Liver (tissue), 9 donors: Measurements from ENCODE around the gene PROK1. TPM values are rescaled to one million over a fixed set of nuclear protein-coding genes. Genes with fewer than 3 reads are reported as not detected.
A peak's percentile ranks its signal among the peaks of the same experiment; 100 is the strongest.

Source experiments
- DNase-seq: peaks from one replicate; pipeline ENCODE4 v3.0.0-alpha.2; 2017; ENCODE audit warnings: low spot score
- H3K27ac ChIP-seq, 2 donors: one replicate each; pipeline ENCODE4 v1.7.0; 2013; ENCODE audit warnings: inconsistent platforms in 2 of 2, low read length in 2 of 2, control low read depth in 1 of 2, low read depth in 1 of 2, mild to moderate bottlenecking in 1 of 2
- H3K27me3 ChIP-seq, 4 donors: one replicate each; pipeline versions ENCODE4 v1.6.1 to v1.7.0; 2013; ENCODE audit warnings: low read length in 3 of 4, inconsistent platforms in 1 of 4, mild to moderate bottlenecking in 1 of 4, moderate library complexity in 1 of 4; ENCODE audit not compliant: control insufficient read depth in 4 of 4, insufficient read depth in 4 of 4
- H3K36me3 ChIP-seq, 4 donors: one replicate each; pipeline versions ENCODE4 v1.6.1 to v1.7.0; 2013; ENCODE audit warnings: low read length in 3 of 4, mild to moderate bottlenecking in 3 of 4, low read depth in 1 of 4, moderate library complexity in 1 of 4; ENCODE audit not compliant: control insufficient read depth in 4 of 4, insufficient read depth in 3 of 4
- H3K4me1 ChIP-seq, 4 donors: one replicate each; pipeline versions ENCODE4 v1.6.1 to v1.7.0; 2013; ENCODE audit warnings: low read length in 3 of 4, mild to moderate bottlenecking in 3 of 4, moderate library complexity in 1 of 4; ENCODE audit not compliant: control insufficient read depth in 4 of 4, insufficient read depth in 4 of 4
- H3K4me3 ChIP-seq, 3 donors: one replicate each; pipeline versions ENCODE4 v1.6.1 to v1.7.0; 2013; ENCODE audit warnings: low read length in 3 of 3, control low read depth in 1 of 3, low read depth in 1 of 3, mild to moderate bottlenecking in 1 of 3
- H3K9ac ChIP-seq, 2 donors: one replicate each; pipeline ENCODE4 v1.7.0; 2013; ENCODE audit warnings: low read length in 2 of 2, mild to moderate bottlenecking in 2 of 2, moderate library complexity in 2 of 2, control low read depth in 1 of 2, low read depth in 1 of 2
- H3K9me3 ChIP-seq, 4 donors: one replicate each; pipeline versions ENCODE4 v1.6.1 to v1.7.0; 2013; ENCODE audit warnings: low read length in 3 of 4; ENCODE audit not compliant: control insufficient read depth in 4 of 4
- FOXA2 ChIP-seq: IDR thresholded peaks from 2 replicates; pipeline ENCODE4 v1.6.1; 2016; ENCODE audit warnings: antibody characterized with exemption
- GABPA ChIP-seq, 2 donors: IDR thresholded peaks in 1 of 2; conservative IDR thresholded peaks in 1 of 2; 2 replicates each; pipeline ENCODE4 v1.6.1; 2016; ENCODE audit warnings: antibody characterized with exemption in 2 of 2, mild to moderate bottlenecking in 1 of 2, moderate library complexity in 1 of 2
- JUND ChIP-seq, 2 donors: IDR thresholded peaks; 2 replicates each; pipeline ENCODE4 v1.6.1; 2016; ENCODE audit warnings: antibody characterized with exemption in 2 of 2
- NR2F2 ChIP-seq: IDR thresholded peaks from 2 replicates; pipeline ENCODE4 v1.6.1; 2016; ENCODE audit warnings: antibody characterized with exemption
- RXRA ChIP-seq, 2 donors: IDR thresholded peaks; 2 replicates each; pipeline ENCODE4 v1.6.1; 2017 to 2018; ENCODE audit warnings: antibody characterized with exemption in 2 of 2, mild to moderate bottlenecking in 1 of 2
- YY1 ChIP-seq: IDR thresholded peaks from 2 replicates; pipeline ENCODE4 v1.6.1; 2016; ENCODE audit warnings: antibody characterized with exemption, mild to moderate bottlenecking
- WGBS: extraction: QIAGEN DNeasy Blood & Tissue Kit; methylation state at CpG from one replicate; pipeline ENCODE4 v1.1.7; 2013; 5-methylcytosine and 5-hydroxymethylcytosine counted together
- polyA plus RNA-seq, 2 donors: library from polyadenylated mRNA; stranded (reverse) in 1 of 2; unstranded in 1 of 2; fragments of 200-250 nt in 1 of 2; fragments of >200 nt in 1 of 2; fragmentation: Nextera tagmentation in 1 of 2; extraction: Ambion mirVana in 1 of 2; gene quantifications; one replicate each; pipeline versions ENCODE4 v1.2.1 to v1.2.3, GENCODE V29; 2013 to 2015
- total RNA-seq, 2 donors: library from RNA; depleted of rRNA; stranded (reverse); fragments of >200 nt; gene quantifications; one replicate each; pipeline ENCODE4 v1.2.3, GENCODE V29; 2014
- TF ChIP-seq, protein P1 (sequence below): IDR thresholded peaks from 2 replicates; pipeline ENCODE4 v1.6.1; 2016; ENCODE audit warnings: antibody characterized with exemption
- TF ChIP-seq, protein P2 (sequence below): IDR thresholded peaks from 2 replicates; pipeline ENCODE4 v1.6.1; 2016; ENCODE audit warnings: antibody characterized with exemption
- TF ChIP-seq, protein P3 (sequence below): IDR thresholded peaks from 2 replicates; pipeline ENCODE4 v1.6.1; 2016; ENCODE audit warnings: antibody characterized with exemption, mild to moderate bottlenecking
- TF ChIP-seq, protein P4 (sequence below): fragments of 150-350 bp; IDR thresholded peaks from 2 replicates; pipeline ENCODE4 v1.5.1; 2017; ENCODE audit warnings: improper control_type of control experiment, low read depth, low read length; ENCODE audit not compliant: missing input control
- donor health status: healthy.
- donor health status: healthy.
- donor health status: healthy.
- donor health status: healthy.
- donor health status: healthy.

PROK1 gene, protein sequence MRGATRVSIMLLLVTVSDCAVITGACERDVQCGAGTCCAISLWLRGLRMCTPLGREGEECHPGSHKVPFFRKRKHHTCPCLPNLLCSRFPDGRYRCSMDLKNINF
- not detected for total RNA-seq
- polyA plus RNA-seq: under 1 TPM in 1 of 2 donors, not detected in 1; 0.03 TPM

DNA sequence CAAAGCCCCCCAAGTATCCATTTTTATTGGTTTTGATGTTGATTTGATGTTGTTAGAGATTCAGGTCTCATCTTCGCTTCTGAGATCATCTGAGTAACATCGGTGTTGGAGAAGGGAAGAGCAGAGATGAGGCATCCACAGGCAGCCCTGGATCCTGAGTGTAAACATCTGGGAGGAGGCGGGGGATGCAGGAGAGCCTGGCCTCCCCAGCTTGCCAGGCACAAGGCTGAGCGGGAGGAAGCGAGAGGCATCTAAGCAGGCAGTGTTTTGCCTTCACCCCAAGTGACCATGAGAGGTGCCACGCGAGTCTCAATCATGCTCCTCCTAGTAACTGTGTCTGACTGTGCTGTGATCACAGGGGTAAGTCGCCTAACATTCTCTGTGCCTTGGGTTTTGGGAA, at the start of gene PROK1:
TSS of gene PROK1 (plus strand) at position 221 of the 400 bp plus-strand sequence. CDS start at position 289, 68 bp downstream.
- Histone ChIP-seq H3K27me3 (no peaks in the 10 kb centered on the region), H3K36me3 (no peaks in the 10 kb centered on the region), H3K4me1 (peaks cover 0 to 37% (median 31%) of the 10 kb centered on the region in 4 donors), H3K4me3 (no peak within 1 kb of the TSS), H3K9ac (no peak within 1 kb of the TSS), H3K27ac (peak within 1 kb of the TSS; percentile 69 to 86), H3K9me3 (no peaks in the 10 kb centered on the region)
- DNase-seq: no peak
- TF ChIP-seq, protein P1, sequence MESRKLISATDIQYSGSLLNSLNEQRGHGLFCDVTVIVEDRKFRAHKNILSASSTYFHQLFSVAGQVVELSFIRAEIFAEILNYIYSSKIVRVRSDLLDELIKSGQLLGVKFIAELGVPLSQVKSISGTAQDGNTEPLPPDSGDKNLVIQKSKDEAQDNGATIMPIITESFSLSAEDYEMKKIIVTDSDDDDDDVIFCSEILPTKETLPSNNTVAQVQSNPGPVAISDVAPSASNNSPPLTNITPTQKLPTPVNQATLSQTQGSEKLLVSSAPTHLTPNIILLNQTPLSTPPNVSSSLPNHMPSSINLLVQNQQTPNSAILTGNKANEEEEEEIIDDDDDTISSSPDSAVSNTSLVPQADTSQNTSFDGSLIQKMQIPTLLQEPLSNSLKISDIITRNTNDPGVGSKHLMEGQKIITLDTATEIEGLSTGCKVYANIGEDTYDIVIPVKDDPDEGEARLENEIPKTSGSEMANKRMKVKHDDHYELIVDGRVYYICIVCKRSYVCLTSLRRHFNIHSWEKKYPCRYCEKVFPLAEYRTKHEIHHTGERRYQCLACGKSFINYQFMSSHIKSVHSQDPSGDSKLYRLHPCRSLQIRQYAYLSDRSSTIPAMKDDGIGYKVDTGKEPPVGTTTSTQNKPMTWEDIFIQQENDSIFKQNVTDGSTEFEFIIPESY: no peak
- TF ChIP-seq, protein P2, sequence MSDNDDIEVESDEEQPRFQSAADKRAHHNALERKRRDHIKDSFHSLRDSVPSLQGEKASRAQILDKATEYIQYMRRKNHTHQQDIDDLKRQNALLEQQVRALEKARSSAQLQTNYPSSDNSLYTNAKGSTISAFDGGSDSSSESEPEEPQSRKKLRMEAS: no peak
- TF ChIP-seq, protein P3, sequence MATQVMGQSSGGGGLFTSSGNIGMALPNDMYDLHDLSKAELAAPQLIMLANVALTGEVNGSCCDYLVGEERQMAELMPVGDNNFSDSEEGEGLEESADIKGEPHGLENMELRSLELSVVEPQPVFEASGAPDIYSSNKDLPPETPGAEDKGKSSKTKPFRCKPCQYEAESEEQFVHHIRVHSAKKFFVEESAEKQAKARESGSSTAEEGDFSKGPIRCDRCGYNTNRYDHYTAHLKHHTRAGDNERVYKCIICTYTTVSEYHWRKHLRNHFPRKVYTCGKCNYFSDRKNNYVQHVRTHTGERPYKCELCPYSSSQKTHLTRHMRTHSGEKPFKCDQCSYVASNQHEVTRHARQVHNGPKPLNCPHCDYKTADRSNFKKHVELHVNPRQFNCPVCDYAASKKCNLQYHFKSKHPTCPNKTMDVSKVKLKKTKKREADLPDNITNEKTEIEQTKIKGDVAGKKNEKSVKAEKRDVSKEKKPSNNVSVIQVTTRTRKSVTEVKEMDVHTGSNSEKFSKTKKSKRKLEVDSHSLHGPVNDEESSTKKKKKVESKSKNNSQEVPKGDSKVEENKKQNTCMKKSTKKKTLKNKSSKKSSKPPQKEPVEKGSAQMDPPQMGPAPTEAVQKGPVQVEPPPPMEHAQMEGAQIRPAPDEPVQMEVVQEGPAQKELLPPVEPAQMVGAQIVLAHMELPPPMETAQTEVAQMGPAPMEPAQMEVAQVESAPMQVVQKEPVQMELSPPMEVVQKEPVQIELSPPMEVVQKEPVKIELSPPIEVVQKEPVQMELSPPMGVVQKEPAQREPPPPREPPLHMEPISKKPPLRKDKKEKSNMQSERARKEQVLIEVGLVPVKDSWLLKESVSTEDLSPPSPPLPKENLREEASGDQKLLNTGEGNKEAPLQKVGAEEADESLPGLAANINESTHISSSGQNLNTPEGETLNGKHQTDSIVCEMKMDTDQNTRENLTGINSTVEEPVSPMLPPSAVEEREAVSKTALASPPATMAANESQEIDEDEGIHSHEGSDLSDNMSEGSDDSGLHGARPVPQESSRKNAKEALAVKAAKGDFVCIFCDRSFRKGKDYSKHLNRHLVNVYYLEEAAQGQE: no peak
- TF ChIP-seq NR2F2 (no peak), FOXA2 (no peak), GABPA (IDR thresholded peaks at IDR 0.05 in 1 of 2, conservative IDR thresholded peaks at IDR 0.05 in 1 of 2) (no peak), RXRA (IDR thresholded peaks at IDR 0.05) (no peak), YY1 (no peak), JUND (IDR thresholded peaks at IDR 0.05) (no peak)
- TF ChIP-seq, protein P4, sequence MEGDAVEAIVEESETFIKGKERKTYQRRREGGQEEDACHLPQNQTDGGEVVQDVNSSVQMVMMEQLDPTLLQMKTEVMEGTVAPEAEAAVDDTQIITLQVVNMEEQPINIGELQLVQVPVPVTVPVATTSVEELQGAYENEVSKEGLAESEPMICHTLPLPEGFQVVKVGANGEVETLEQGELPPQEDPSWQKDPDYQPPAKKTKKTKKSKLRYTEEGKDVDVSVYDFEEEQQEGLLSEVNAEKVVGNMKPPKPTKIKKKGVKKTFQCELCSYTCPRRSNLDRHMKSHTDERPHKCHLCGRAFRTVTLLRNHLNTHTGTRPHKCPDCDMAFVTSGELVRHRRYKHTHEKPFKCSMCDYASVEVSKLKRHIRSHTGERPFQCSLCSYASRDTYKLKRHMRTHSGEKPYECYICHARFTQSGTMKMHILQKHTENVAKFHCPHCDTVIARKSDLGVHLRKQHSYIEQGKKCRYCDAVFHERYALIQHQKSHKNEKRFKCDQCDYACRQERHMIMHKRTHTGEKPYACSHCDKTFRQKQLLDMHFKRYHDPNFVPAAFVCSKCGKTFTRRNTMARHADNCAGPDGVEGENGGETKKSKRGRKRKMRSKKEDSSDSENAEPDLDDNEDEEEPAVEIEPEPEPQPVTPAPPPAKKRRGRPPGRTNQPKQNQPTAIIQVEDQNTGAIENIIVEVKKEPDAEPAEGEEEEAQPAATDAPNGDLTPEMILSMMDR: no peak
- WGBS: 86% methylated on average over 8 of the region's 8 CpGs

DNA sequence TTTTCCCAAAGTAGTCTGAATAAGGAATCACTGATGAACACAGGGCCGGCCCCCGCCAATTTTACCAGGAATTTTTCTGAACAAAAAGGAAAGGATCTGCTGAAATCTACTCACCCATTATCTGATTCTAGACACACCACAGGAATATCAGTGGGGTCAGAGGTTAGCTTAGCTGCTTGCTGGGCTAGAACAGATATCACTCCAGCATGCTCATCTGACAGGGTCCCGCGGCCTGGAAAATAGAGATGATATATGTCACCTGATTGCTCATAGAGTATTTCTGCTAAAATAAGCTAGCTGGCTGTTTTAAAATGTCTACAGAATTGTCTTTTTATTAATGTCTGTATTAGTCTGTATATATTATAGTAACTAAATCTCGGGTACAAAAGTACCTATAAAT, 47.1 kb upstream of the PROK1 start:
- TF ChIP-seq, protein P3: no peak
- Histone ChIP-seq H3K4me3 (no peak overlapping the region), H3K9ac (no peak overlapping the region), H3K27me3 (no peaks in the 10 kb centered on the region), H3K36me3 (peaks cover 1 to 45% (median 37%) of the 10 kb centered on the region in 4 donors), H3K4me1 (peaks cover 3 to 24% (median 13%) of the 10 kb centered on the region in 4 donors), H3K27ac (no peak overlapping the region), H3K9me3 (no peaks in the 10 kb centered on the region)
- whole genome bisulfite sequencing: 97% methylated on average over 5 of the region's 5 CpGs
- no peak for DNase-seq
